AML-193 (cell line): ENCODE data around the gene ABHD18.
"Not testable (repeated sequence)": the region's sequence is repeated elsewhere in the genome, so short reads cannot be mapped to it uniquely, and the experiment has no call there.

Experiments
- DNase-seq, 2 experiments: peaks; one replicate each; lab custom pipeline; 2025; lab: John Stamatoyannopoulos, UW

Gene ABHD18

DNA sequence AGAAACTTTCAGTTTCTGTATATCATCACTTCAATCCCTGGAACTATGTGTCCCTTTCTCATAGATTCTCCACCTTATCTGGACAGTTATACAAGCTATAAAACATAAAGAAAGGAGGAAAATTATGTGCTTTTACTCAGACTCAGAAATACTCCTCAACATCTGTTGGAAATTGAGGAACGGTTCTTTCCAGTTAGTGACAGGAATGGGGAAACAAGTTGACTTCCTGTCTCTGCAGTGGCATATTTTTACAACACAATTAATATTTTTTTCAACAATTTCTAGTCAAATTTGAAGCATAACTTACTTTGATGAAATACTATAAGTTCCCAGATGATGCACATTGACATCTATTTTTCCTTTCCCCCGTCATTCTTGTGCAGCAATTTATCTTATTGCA lies 27.9 kb downstream of the ABHD18 start:
- DNase-seq = peak; percentile 24 to 26

- DNase-seq = no peak
These were observed 30.6 kb downstream of the ABHD18 start for GRCh38 chr4:127995776-127996175.

GRCh38 chr4:127996521-127996920 lies 31.3 kb downstream of the ABHD18 start:
- not testable (repeated sequence) for DNase-seq

DNA sequence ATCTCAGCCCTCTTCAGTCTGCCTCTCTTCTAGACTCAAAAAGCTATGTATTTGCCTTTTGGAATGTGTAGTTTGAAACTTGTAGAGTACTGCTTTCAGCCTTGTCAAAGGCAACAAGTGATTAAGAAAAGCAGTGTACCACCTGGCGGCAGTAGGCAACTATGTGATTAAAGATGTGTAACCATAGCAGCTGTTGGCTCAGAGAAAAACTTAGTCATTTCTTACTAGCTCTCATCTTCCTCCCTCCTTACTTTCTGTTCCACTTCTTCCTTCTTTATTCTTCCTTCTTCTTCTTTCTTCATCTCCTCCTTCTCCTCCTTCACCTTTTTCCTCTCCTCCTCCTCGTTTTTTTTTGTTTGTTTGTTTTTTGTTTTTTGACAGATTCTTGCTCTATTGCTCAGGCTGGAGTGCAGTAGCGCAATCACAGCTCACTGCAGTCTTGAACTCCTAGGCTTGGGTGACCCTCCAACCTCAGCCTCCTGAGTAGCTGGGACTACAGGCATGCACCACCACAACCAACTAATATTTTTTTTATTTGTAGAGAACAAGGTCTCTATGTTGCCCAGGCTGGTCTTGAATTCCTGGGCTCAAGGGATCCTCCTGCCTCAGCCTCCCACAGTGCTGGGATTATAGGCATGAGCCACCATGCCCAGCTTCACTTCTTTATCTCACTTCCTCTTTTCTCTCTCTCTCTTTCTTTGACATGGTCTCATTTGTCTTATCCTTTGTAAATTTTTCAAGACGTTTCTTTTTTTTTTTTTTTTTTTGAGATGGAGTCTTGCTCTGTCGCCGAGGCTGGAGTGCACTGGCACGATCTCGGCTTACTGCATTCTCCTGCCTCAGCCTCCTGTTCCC lies 32.6 kb downstream of the ABHD18 start:
- DNase-seq = peak in 1 of 2 experiments; percentile 7

DNA sequence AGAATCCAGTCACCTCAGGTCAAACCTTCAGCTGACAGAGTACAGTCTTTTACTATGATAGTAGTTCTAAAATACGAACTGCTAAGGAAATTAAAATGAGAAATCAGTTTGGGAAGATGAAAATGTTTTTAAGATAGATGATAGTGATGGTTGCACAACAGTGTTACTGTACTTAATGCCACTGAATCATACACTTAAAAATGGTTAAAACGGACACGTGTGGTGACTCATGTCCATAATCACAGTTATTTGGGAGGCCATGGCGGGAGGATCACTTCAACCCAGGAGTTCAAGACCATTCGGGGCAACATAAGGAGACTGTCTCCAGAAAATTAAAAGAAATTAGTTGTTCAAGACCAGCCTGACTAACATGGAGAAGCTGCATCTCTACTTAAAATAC lies 41.4 kb downstream of the ABHD18 start:
- DNase-seq = no peak

DNA sequence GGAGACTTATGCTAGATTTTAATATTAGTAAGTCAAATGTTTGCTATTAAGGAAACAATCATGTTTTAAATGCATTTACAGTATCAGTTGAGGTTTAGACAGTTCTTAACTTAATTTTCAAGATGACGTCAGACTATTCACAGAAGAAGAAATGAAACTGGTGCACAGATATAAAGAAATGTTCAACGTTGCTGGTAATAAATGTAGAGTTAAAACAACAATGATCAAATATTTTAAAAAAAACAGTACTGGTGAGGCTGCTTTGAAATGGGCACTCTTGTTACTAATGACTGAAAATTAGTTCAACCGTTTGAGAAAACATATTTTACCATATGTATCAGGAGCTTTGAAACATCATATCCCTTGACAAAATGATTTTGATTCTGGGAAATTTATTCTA lies 44.2 kb downstream of the ABHD18 start:
- DNase-seq = no peak

- DNase-seq = no peak
These were observed 60.1 kb downstream of the ABHD18 start for GRCh38 chr4:128025319-128025718.

GRCh38 chr4:128029907-128030306 lies 64.7 kb downstream of the ABHD18 start:
- no peak for DNase-seq

DNA sequence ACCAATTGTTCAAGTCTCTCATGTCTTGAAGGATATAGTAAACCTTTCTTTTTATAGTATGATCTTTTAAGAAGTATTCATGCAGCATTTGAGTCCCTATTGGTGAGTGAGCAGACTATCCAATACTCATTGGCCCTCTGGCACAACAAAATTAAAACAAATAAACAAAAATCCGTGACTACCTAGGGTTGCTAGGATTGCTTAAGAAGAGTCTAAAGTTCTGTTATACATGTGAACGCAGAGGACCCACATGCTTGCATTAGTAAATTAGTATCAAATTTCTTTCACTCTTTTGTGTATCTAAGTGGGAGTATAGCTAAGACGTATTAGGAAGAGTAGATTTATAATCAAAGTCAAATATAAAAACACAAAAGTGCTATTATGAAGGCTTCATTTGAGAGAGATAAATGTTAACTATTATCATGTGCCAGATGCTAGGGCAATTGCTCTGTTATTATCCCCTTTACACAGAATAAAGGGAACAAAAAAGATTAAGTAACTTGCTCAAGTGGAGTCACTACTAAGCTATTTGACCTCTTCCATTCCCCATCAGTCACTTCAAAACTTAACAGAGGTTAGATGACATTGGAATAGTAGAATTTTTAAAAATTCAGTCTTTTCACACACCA lies 66.7 kb downstream of the ABHD18 start:
- DNase-seq = no peak

- no peak for DNase-seq
These were observed 74.4 kb downstream of the ABHD18 start for GRCh38 chr4:128039568-128039967.

DNA sequence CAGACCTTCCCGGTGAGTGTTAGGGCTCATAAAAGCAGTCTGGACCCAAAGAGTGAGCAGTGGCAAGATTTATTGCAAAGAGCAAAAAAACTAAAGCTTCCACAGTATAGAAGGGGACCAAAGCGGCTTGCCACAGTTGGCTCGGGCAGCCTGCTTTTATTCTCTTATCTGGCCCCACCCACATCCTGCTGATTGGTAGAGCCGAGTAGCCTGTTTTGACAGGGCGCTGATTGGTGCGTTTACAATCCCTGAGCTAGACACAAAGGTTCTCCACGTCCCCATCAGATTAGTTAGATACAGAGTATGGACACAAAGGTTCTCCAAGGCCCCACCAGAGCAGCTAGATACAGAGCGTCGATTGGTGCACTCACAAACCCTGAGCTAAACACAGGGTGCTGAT lies 81.8 kb downstream of the ABHD18 start:
- DNase-seq = not testable (repeated sequence)

DNA sequence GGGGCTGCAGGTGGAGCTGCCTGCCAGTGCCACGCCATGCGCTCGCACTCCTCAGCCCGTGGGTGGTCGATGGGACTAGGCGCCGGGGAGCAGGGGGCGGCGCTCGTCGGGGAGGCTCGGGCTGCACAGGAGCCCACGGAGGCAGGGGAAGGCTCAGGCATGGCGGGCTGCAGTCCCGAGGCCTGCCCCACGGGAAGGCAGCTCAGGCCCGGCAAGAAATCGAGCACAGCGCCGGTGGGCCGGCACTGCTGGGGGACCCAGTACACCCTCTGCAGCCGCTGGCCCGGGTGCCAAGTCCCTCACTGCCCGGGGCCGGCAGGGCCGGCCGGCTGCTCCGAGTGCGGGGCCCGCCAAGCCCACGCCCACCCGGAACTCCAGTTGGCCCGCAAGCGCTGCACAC lies 82.3 kb downstream of the ABHD18 start:
- not testable (repeated sequence) for DNase-seq

GRCh38 chr4:128051229-128051628 lies 86.0 kb downstream of the ABHD18 start:
- not testable (repeated sequence) for DNase-seq

- not testable (repeated sequence) for DNase-seq
These were observed 89.7 kb downstream of the ABHD18 start for GRCh38 chr4:128054907-128055306.

DNA sequence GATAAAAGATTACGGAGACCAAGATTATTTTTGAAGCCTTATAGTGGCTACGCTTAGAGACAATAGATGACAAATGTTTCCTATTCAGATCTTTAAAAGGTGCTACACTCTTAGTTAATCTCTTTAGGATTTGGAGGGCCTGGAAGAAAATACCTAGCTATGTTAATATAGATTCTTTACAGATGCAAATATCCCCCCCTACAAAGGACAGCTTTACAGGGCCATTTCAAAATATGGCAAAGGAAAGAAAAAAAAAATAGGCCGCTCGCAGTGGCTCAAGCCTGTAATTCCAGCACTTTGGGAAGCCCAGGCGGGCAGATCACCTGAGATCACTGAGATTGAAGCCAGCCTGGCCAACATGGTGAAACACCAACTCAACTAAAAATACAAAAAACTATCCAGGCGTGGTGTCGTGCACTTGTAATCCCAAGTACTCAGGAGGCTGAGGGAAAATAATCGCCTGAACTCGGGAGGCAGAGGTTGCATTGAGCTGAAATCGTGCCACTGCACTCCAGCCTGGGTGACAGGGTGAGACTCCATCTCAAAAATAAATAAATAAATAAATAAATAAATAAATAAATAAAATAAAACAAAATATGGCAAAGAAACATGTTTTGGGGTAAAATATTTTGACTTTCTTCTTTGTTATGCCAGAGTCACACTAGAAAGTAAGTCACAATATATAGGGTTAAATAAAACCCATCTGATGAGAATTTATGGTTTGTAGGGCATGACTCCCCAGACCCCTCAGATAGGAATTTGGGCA lies 90.4 kb downstream of the ABHD18 start:
- not testable (repeated sequence) for DNase-seq

DNA sequence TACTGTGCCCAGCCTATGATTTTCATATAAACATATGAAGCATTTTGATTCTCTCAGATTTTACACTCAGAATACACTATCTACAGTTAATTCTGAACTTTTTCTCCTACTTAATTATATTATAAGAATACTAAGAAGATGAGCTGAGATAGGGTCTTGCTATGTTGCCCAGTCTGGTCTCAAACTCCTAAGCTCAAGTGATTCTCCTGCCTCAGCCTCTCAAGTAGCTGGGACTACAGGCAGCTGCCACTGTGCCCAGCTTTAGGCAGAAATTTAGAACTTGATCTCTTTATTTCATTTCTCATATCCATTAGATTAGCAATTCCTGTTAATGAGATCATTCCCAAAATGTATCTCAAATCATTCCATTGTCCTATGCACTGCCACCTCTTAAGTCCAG lies 91.2 kb downstream of the ABHD18 start:
- DNase-seq = no peak

- DNase-seq = peak in 1 of 2 experiments; percentile 6
These were observed 95.0 kb downstream of the ABHD18 start for GRCh38 chr4:128060121-128060698.

DNA sequence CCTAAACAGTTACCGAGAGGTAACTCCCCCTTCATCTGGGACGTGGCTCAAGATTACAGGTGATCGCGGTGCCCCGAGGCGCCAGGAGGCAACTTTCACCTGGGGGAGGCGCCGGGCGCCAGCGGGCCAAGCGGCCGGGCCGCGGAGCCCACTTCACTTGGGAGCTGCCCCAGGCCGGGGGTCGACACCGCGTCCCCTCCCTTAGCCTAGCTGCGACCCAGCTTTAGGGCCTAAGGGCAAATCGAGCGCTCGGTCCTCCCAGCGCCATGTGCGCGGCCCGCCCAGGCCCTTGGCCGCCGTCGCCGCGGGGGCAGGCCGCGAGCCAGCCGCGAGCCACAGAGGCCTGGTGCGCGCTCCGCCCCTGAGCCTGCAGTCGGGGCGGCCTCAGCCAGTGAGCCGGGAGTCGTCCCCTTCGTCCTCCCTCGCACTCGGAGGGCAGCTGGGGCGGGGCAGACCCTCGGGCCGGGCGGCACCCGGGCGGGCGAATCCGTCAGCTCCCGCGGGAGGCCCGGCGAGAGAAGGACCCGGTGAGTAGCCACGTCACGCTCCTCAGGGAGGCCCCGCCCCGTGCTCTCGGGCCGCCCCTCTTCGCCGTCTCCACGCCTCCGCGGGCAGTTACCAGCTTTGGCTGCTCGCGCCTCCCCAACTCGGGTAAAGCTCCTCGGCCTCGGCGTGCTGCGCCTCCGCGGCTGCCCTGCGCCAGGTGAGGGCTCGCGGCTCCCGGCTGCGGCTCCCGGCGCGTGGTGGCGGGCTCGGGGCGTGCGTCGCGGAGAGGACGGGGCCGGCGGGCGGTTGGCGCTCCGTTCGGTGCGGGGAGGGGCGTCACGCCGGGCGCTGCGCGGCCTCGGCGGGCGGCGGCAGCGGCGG lies 95.7 kb downstream of the ABHD18 start, which contains the start of gene LARP1B:
TSS of gene LARP1B (plus strand) at position 614 of the 867 bp plus-strand sequence. CDS start 13,640 bp downstream, outside the sequence.
- peak; percentile 87 to 88 for DNase-seq

GRCh38 chr4:128061566-128062536 lies 96.6 kb downstream of the ABHD18 start:
- peak; percentile 12 to 17 for DNase-seq

DNA sequence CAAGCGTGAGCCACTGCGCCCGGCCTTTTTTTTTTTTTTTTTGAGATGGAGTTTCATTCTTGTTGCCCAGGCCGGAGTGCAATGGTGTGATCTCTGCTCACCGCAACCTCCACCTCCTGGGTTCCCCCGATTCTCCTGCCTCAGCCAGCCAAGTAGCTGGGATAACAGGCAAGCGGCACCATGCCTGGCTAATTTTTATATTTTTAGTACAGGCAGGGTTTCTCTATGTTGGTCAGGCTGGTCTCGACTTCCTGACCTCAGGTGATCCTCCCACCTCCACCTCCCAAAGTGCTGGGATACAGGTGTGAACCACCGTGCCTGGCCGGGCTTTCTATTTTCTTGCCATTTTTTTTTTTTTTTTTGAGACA lies 101.2 kb downstream of the ABHD18 start:
- not testable (repeated sequence) for DNase-seq
